Measurements from ENCODE around the gene MUC16. TPM values are rescaled to one million over a fixed set of nuclear protein-coding genes. Genes with fewer than 3 reads are reported as not detected.
"Not testable (repeated sequence)": the region's sequence is repeated elsewhere in the genome, so short reads cannot be mapped to it uniquely, and the experiment has no call there.

Gene MUC16
- total RNA-seq, 4 donors from 2014 or later, result 0.22 to 0.94 (median 0.54) TPM; not detected in 1

- no peak overlapping the region for H3K4me3 ChIP-seq (replicated peaks in 1 of 3)
- intact Hi-C loops (cut with DNase I), result no loop called here
- 78 to 80% methylated on average over 8 of the region's 8 CpGs for WGBS, 2 donors
- H3K4me1 ChIP-seq, result no peaks in the 10 kb centered on the region
- H3K27ac ChIP-seq, result no peak overlapping the region
- TF ChIP-seq, protein P1, sequence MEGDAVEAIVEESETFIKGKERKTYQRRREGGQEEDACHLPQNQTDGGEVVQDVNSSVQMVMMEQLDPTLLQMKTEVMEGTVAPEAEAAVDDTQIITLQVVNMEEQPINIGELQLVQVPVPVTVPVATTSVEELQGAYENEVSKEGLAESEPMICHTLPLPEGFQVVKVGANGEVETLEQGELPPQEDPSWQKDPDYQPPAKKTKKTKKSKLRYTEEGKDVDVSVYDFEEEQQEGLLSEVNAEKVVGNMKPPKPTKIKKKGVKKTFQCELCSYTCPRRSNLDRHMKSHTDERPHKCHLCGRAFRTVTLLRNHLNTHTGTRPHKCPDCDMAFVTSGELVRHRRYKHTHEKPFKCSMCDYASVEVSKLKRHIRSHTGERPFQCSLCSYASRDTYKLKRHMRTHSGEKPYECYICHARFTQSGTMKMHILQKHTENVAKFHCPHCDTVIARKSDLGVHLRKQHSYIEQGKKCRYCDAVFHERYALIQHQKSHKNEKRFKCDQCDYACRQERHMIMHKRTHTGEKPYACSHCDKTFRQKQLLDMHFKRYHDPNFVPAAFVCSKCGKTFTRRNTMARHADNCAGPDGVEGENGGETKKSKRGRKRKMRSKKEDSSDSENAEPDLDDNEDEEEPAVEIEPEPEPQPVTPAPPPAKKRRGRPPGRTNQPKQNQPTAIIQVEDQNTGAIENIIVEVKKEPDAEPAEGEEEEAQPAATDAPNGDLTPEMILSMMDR (IDR thresholded peaks at IDR 0.05), result no peak
- no peak for TF ChIP-seq POLR2A (IDR thresholded peaks at IDR 0.05)
- no peak for DNase-seq
- no peaks in the 10 kb centered on the region for H3K27me3 ChIP-seq
- H3K9me3 ChIP-seq, result no peaks in the 10 kb centered on the region
- H3K36me3 ChIP-seq, result no peaks in the 10 kb centered on the region
Measured at GRCh38 chr19:9054207-9054606, 44.0 kb upstream of the MUC16 start.

GRCh38 chr19:9053674-9054073 is 43.5 kb upstream of the MUC16 start:
- H3K27ac ChIP-seq; H3K4me3 ChIP-seq (replicated peaks in 1 of 3); H3K36me3 ChIP-seq; H3K27me3 ChIP-seq; H3K4me1 ChIP-seq; H3K9me3 ChIP-seq; DNase-seq; intact Hi-C loops (cut with DNase I): not testable (repeated sequence)
- 96 to 98% methylated on average over 6 of the region's 6 CpGs for WGBS, 2 donors

DNA sequence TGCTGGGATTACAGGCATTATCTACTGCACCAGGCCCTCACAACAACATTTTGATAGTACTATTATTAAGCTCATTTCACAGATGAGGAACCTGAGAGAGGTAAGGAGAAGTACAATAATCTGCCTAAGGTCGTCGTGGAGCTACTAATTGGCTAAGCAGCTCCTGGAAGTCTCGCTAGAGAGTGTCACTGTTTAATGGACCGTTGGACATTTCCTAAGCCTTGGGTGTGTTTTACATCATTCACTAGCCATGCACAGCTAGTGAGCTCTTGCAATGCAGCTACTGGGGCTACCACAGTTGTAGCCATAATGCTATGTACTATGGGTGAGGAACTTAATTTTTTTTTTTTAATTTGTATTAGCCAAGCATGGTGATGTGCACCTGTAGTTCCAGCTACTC is 42.7 kb upstream of the MUC16 start:
- TF ChIP-seq, protein P1 (IDR thresholded peaks at IDR 0.05), result no peak
- TF ChIP-seq POLR2A (IDR thresholded peaks at IDR 0.05), result no peak
- WGBS, 2 donors, result 83 to 91% methylated on average over 4 of the region's 4 CpGs

DNA sequence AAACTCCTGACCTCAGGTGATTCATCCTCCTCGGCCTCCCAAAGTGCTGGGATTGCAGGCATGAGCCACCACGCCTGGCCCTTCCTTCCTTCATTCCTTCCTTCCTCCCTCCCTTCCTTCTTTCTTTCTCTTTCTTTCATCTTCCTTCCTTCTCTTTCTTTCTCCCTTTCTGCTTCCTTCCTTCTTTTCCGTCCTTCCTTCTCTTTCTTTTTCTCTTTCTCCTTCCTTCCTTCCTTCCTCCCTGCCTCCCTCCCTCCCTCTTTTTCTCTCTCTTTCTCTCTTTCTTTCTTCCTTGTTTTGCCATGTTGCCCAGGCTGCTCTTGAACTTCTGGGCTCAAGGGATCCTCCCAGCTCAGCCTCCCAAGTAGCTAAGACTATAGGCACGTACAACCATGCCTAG is 36.5 kb upstream of the MUC16 start:
- no peak overlapping the region for H3K27ac ChIP-seq
- H3K4me1 ChIP-seq, result no peaks in the 10 kb centered on the region
- no peaks in the 10 kb centered on the region for H3K9me3 ChIP-seq
- H3K27me3 ChIP-seq, result no peaks in the 10 kb centered on the region
- TF ChIP-seq, protein P1 (IDR thresholded peaks at IDR 0.05), result no peak
- TF ChIP-seq POLR2A (IDR thresholded peaks at IDR 0.05), result no peak
- H3K36me3 ChIP-seq, result no peaks in the 10 kb centered on the region
- 55 to 63% methylated on average over 4 of the region's 4 CpGs for WGBS, 2 donors
- intact Hi-C loops (cut with DNase I), result no loop called here
- no peak overlapping the region for H3K4me3 ChIP-seq (replicated peaks in 1 of 3)
- DNase-seq, result no peak

More for the DNA sequence above, 42.7 kb upstream of the MUC16 start:
- DNase-seq, result no peak
- H3K27me3 ChIP-seq, result no peaks in the 10 kb centered on the region
- intact Hi-C loops (cut with DNase I), result no loop called here
- no peaks in the 10 kb centered on the region for H3K9me3 ChIP-seq
- no peak overlapping the region for H3K4me3 ChIP-seq (replicated peaks in 1 of 3)
- H3K4me1 ChIP-seq, result no peaks in the 10 kb centered on the region
- no peak overlapping the region for H3K27ac ChIP-seq
- no peaks in the 10 kb centered on the region for H3K36me3 ChIP-seq

DNA sequence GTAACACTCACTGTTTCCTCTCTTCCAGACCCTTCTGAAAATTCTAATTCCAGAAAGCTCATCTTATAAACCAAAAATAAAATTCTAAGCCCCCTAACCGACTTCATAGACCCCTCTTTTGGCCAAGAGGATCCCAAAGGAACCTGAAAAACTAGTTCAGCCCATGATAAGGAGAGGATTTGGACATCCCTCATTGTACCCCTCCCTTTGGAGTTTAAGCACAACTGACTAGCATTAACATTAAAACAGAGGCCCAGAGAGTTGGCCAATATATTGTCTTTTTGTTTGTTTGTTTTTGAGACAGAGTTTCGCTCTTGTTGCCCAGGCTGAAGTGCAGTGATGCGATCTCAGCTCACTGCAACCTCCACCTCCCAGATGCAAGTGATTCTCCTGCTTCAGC is 34.2 kb upstream of the MUC16 start:
- Histone ChIP-seq H3K27me3 (no peaks in the 10 kb centered on the region), H3K27ac (no peak overlapping the region), H3K4me3 (replicated peaks in 1 of 3) (no peak overlapping the region), H3K9me3 (no peaks in the 10 kb centered on the region), H3K36me3 (no peaks in the 10 kb centered on the region), H3K4me1 (no peaks in the 10 kb centered on the region)
- 61 to 66% methylated on average over 3 of the region's 3 CpGs for WGBS, 2 donors
- TF ChIP-seq, protein P1 (IDR thresholded peaks at IDR 0.05), result no peak
- no peak for TF ChIP-seq POLR2A (IDR thresholded peaks at IDR 0.05)
- no peak for DNase-seq
- intact Hi-C loops (cut with DNase I), result no loop called here

GRCh38 chr19:9043524-9043923 is 33.3 kb upstream of the MUC16 start:
- Histone ChIP-seq H3K4me1 (no peaks in the 10 kb centered on the region), H3K4me3 (replicated peaks in 1 of 3) (no peak overlapping the region), H3K36me3 (no peaks in the 10 kb centered on the region), H3K27me3 (no peaks in the 10 kb centered on the region), H3K27ac (no peak overlapping the region), H3K9me3 (no peaks in the 10 kb centered on the region)
- WGBS, 2 donors, result 84 to 91% methylated on average over 5 of the region's 5 CpGs
- no peak for DNase-seq
- TF ChIP-seq, protein P1 (IDR thresholded peaks at IDR 0.05), result no peak
- no peak for TF ChIP-seq POLR2A (IDR thresholded peaks at IDR 0.05)
- intact Hi-C loops (cut with DNase I), result no loop called here

Data from thyroid gland (tissue), 4 donors.